H1 (cell line): ENCODE data around the gene AGFG1. TPM values are rescaled to one million over a fixed set of nuclear protein-coding genes. Genes with fewer than 3 reads are reported as not detected.

Experiments
- CTCF ChIA-PET: fragments of 300-600 bp; sonication (Branson Sonifier 250); formaldehyde crosslinking; loops from one replicate; lab custom pipeline; 2021; ENCODE audit not compliant: partially characterized antibody; lab: Charles Lee
- POLR2A ChIA-PET: fragments of 300-600 bp; sonication (Branson Sonifier 250); formaldehyde crosslinking; loops from one replicate; lab custom pipeline; 2021; ENCODE audit warnings: inconsistent platforms; ENCODE audit not compliant: partially characterized antibody; lab: Charles Lee
- DNase-seq, 2 experiments: peaks; one replicate each; pipeline versions ENCODE4 v3.0.0 to v3.0.0-alpha.2; 2010 to 2022; ENCODE audit warnings: low spot score in 2 of 2, low read depth in 1 of 2, mixed read lengths in 1 of 2
- FAIRE-seq: peaks from 2 replicates; lab custom pipeline; 2011; peaks lifted over from hg19 to GRCh38; lab: Jason Lieb, UNC
- H2AFZ ChIP-seq: 2 replicates; pipeline ENCODE4 v1.8.1; 2012; ENCODE audit warnings: low read length, inconsistent platforms
- H2AK5ac ChIP-seq: 2 replicates; pipeline ENCODE4 v1.6.1; 2013; ENCODE audit warnings: low read depth, low read length
- H2BK120ac ChIP-seq: replicated peaks from 2 replicates; pipeline ENCODE3; 2013; ENCODE audit warnings: low read depth, low read length, inconsistent platforms
- H2BK12ac ChIP-seq: 2 replicates; pipeline ENCODE4 v1.6.1; 2013; ENCODE audit warnings: low read depth, low read length
- H2BK15ac ChIP-seq: 2 replicates; pipeline ENCODE4 v1.6.1; 2013; ENCODE audit warnings: low read length
- H2BK20ac ChIP-seq: 2 replicates; pipeline ENCODE4 v1.6.1; 2013; ENCODE audit warnings: low read length
- H2BK5ac ChIP-seq: 2 replicates; pipeline ENCODE4 v1.6.1; 2013; ENCODE audit warnings: low read depth, low read length
- H3K14ac ChIP-seq: 2 replicates; pipeline ENCODE4 v1.6.1; 2013; ENCODE audit warnings: inconsistent platforms; ENCODE audit not compliant: insufficient read length
- H3K18ac ChIP-seq: 2 replicates; pipeline ENCODE4 v1.6.1; 2013; ENCODE audit warnings: low read length; ENCODE audit errors: extremely low read depth
- H3K23ac ChIP-seq: 2 replicates; pipeline ENCODE4 v1.6.1; 2013; ENCODE audit warnings: inconsistent platforms; ENCODE audit not compliant: insufficient read length
- H3K23me2 ChIP-seq: 2 replicates; pipeline ENCODE4 v1.6.1; 2013; ENCODE audit warnings: low read depth, low read length
- H3K27ac ChIP-seq: 2 replicates; pipeline ENCODE4 v1.6.1; 2011; ENCODE audit warnings: low read depth, low read length, inconsistent platforms
- H3K27me3 ChIP-seq, 4 experiments: replicated peaks in 1 of 4; 1 replicate in 1 of 4; 2 replicates in 3 of 4; pipeline versions ENCODE4 v1.6.1 to v1.8.1; 2011 to 2013; ENCODE audit warnings: low read length in 3 of 4, mild to moderate bottlenecking in 3 of 4, inconsistent platforms in 2 of 4, mixed read lengths in 2 of 4, moderate library complexity in 1 of 4; ENCODE audit not compliant: control insufficient read depth in 3 of 4, insufficient read depth in 3 of 4; ENCODE audit errors: extremely low read depth in 1 of 4
- H3K36me3 ChIP-seq, 4 experiments: 2 replicates each; pipeline versions ENCODE4 v1.6.1 to v1.8.1; 2011 to 2013; ENCODE audit warnings: mild to moderate bottlenecking in 4 of 4, low read length in 3 of 4, moderate library complexity in 2 of 4, control low read depth in 1 of 4, inconsistent platforms in 1 of 4; ENCODE audit not compliant: insufficient read depth in 4 of 4, control insufficient read depth in 2 of 4
- H3K4ac ChIP-seq: replicated peaks from 2 replicates; pipeline ENCODE3; 2013; ENCODE audit warnings: low read length, low read depth, mixed read lengths, inconsistent platforms; ENCODE audit not compliant: insufficient read length
- H3K4me1 ChIP-seq, 4 experiments: replicated peaks in 1 of 4; 1 replicate in 1 of 4; 2 replicates in 3 of 4; pipeline versions ENCODE4 v1.6.1 to v1.8.1; 2011 to 2013; ENCODE audit warnings: low read length in 3 of 4, inconsistent platforms in 2 of 4, mixed read lengths in 1 of 4; ENCODE audit not compliant: insufficient read depth in 4 of 4, control insufficient read depth in 3 of 4
- H3K4me2 ChIP-seq, 2 experiments: 2 replicates each; pipeline versions ENCODE4 v1.6.1 to v1.8.1; 2011 to 2013; ENCODE audit warnings: low read depth in 2 of 2, low read length in 2 of 2, control low read depth in 1 of 2, inconsistent platforms in 1 of 2, mild to moderate bottlenecking in 1 of 2; ENCODE audit not compliant: insufficient read depth in 1 of 2
- H3K4me3 ChIP-seq, 4 experiments: fragments of 200-600, 300-600 bp in 1 of 4; sonication (generic), shearing (Covaris generic), sonication (Bioruptor Twin) in 1 of 4; 2 replicates each; pipeline versions ENCODE4 v1.5.1 to v1.8.1; 2011 to 2016; ENCODE audit warnings: low read length in 4 of 4, low read depth in 3 of 4, control low read depth in 2 of 4, inconsistent platforms in 2 of 4, mild to moderate bottlenecking in 2 of 4, mixed read lengths in 1 of 4, moderate library complexity in 1 of 4; ENCODE audit not compliant: insufficient read depth in 2 of 4; ENCODE audit errors: extremely low read depth in 1 of 4
- H3K56ac ChIP-seq: replicated peaks from 2 replicates; pipeline ENCODE3; 2013; ENCODE audit warnings: low read depth, mild to moderate bottlenecking, mixed read lengths, low read length, inconsistent platforms; ENCODE audit not compliant: insufficient read length
- H3K79me1 ChIP-seq: 2 replicates; pipeline ENCODE4 v1.6.1; 2013; ENCODE audit warnings: low read depth, low read length, control low read depth
- H3K79me2 ChIP-seq, 2 experiments: 2 replicates each; pipeline versions ENCODE4 v1.6.1 to v1.8.1; 2012 to 2013; ENCODE audit warnings: low read length in 2 of 2, mild to moderate bottlenecking in 2 of 2, inconsistent platforms in 1 of 2; ENCODE audit not compliant: insufficient read depth in 2 of 2, control insufficient read depth in 1 of 2
- H3K9ac ChIP-seq, 4 experiments: replicated peaks in 1 of 4; 1 replicate in 1 of 4; 2 replicates in 3 of 4; pipeline versions ENCODE4 v1.6.1 to v1.8.1; 2011 to 2013; ENCODE audit warnings: low read depth in 3 of 4, low read length in 3 of 4, control low read depth in 2 of 4, mild to moderate bottlenecking in 2 of 4, moderate library complexity in 2 of 4, inconsistent platforms in 1 of 4; ENCODE audit errors: extremely low read depth in 1 of 4
- H3K9me3 ChIP-seq, 2 experiments: 2 replicates each; pipeline versions ENCODE4 v1.6.1 to v1.8.1; 2012 to 2013; ENCODE audit warnings: mild to moderate bottlenecking in 2 of 2, moderate library complexity in 2 of 2, control low read depth in 1 of 2, inconsistent platforms in 1 of 2, low read depth in 1 of 2, low read length in 1 of 2, mixed read lengths in 1 of 2; ENCODE audit not compliant: insufficient read depth in 2 of 2
- H4K20me1 ChIP-seq, 2 experiments: replicated peaks in 1 of 2; 2 replicates each; pipeline versions ENCODE3 to v1.8.1; 2011 to 2013; ENCODE audit warnings: inconsistent platforms in 2 of 2, low read length in 2 of 2, mild to moderate bottlenecking in 1 of 2; ENCODE audit not compliant: insufficient read depth in 2 of 2, control insufficient read depth in 1 of 2
- H4K5ac ChIP-seq: 2 replicates; pipeline ENCODE4 v1.6.1; 2013; ENCODE audit warnings: low read length, low read depth, mixed read lengths, inconsistent platforms; ENCODE audit not compliant: insufficient read length
- H4K8ac ChIP-seq: 2 replicates; pipeline ENCODE4 v1.8.0; 2013; ENCODE audit warnings: mild to moderate bottlenecking, moderate library complexity, low read length, inconsistent platforms; ENCODE audit not compliant: insufficient read depth; ENCODE audit errors: extremely low read depth
- H4K91ac ChIP-seq: replicated peaks from 2 replicates; pipeline ENCODE3; 2013; ENCODE audit warnings: low read length, mixed read lengths, inconsistent platforms; ENCODE audit not compliant: insufficient read length
- E2F6 ChIP-seq: IDR thresholded peaks from 2 replicates; pipeline ENCODE4 v1.6.1; 2012; ENCODE audit warnings: inconsistent platforms
- POLR2AphosphoS5 ChIP-seq: IDR thresholded peaks from 2 replicates; pipeline ENCODE4 v1.6.1; 2011; ENCODE audit warnings: low read depth, low read length
- TBP ChIP-seq: IDR thresholded peaks from 2 replicates; pipeline ENCODE4 v1.6.1; 2011; ENCODE audit warnings: low read depth, low read length, improper control_type of control experiment
- WGBS, 2 experiments: shearing (Covaris generic) in 1 of 2; methylation state at CpG; one replicate each; pipeline versions ENCODE4 v1.1.6 to v1.1.7; 2013 to 2015; ENCODE audit warnings: low lambda C conversion rate in 2 of 2, mixed read lengths in 2 of 2, inconsistent platforms in 1 of 2, low coverage in 1 of 2, missing lambda C conversion rate in 1 of 2; ENCODE audit not compliant: insufficient replicate concordance in 2 of 2, insufficient coverage in 1 of 2, insufficient read length in 1 of 2; ENCODE audit errors: extremely low coverage in 1 of 2, missing lambda C conversion rate in 1 of 2; 5-methylcytosine and 5-hydroxymethylcytosine counted together
- polyA plus RNA-seq, 7 experiments: library from polyadenylated mRNA; depleted of rRNA in 3 of 7; stranded (reverse) in 5 of 7; unstranded in 2 of 7; fragments of >200 nt in 5 of 7; fragments of 200-250 nt in 2 of 7; gene quantifications; 1 replicate in 5 of 7; 2 replicates in 1 of 7; 4 replicates in 1 of 7; pipeline versions ENCODE4 v1.2.1 to v1.2.3, GENCODE V29; 2011 to 2013; ENCODE audit warnings: missing spikeins in 2 of 7, mixed read lengths in 2 of 7
- total RNA-seq: library from RNA; stranded (reverse); fragmentation: NEBNext Ultra II Directional; extraction: Animal tissue kit (Norgen Biotek cat#: 25700); gene quantifications from 2 replicates; pipeline ENCODE4 v1.2.1, GENCODE V29; 2021

Gene AGFG1
- total and polyA plus RNA-seq, 2 of the 8 experiments (the other 6 are each of a cell fraction or from before 2014, with no cell fraction given): 102 to 147 TPM

GRCh38 chr2:227592694-227593387 lies 120.9 kb downstream of the AGFG1 start:
- 96% methylated on average over 1 of the region's 1 CpG; no CpG with 5 or more reads in 1 of the 2 experiments for WGBS, 2 experiments
- POLR2A ChIA-PET: no interaction called here

More at GRCh38 chr2:227592694-227593387, 120.9 kb downstream of the AGFG1 start:
- no peaks in the 10 kb centered on the region for H3K36me3 ChIP-seq
- no peak overlapping the region for H3K9ac ChIP-seq
- no peak overlapping the region for H3K4me3 ChIP-seq
- H3K14ac ChIP-seq: no peak overlapping the region
- no peak overlapping the region for H2BK20ac ChIP-seq
- H2BK15ac ChIP-seq: no peak overlapping the region
- H3K18ac ChIP-seq: no peak overlapping the region
- no peak overlapping the region for H2BK120ac ChIP-seq
- no peaks in the 10 kb centered on the region for H3K27me3 ChIP-seq
- H4K8ac ChIP-seq: no peak overlapping the region
- no peak overlapping the region for H3K4me2 ChIP-seq
- no peaks in the 10 kb centered on the region for H3K23me2 ChIP-seq
- no peaks in the 10 kb centered on the region for H4K20me1 ChIP-seq
- H3K56ac ChIP-seq: no peak overlapping the region
- FAIRE-seq (no peak), DNase-seq (no peak)
- no peak overlapping the region for H2BK5ac ChIP-seq
- H3K4ac ChIP-seq: no peak overlapping the region
- no peak overlapping the region for H4K5ac ChIP-seq
- TF ChIP-seq TBP: no peak
- TF ChIP-seq POLR2AphosphoS5: no peak
- TF ChIP-seq E2F6: no peak
- TF ChIP-seq, all 59 proteins: peak for 0
- Histone ChIP-seq H3K27ac (no peak overlapping the region), H3K23ac (no peak overlapping the region), H2AFZ (no peak overlapping the region), H3K9me3 (no peaks in the 10 kb centered on the region), H2AK5ac (no peak overlapping the region), H2BK12ac (no peak overlapping the region), H4K91ac (no peak overlapping the region), H3K79me1 (no peaks in the 10 kb centered on the region), H3K4me1 (peaks cover 0 to 4% (median 0%) of the 10 kb centered on the region in 4 experiments; a peak in 2 of 7 replicates), H3K79me2 (no peaks in the 10 kb centered on the region)
- CTCF ChIA-PET: interaction anchor here (0.7 kb wide), 1 partner anchor 66 kb away, joined by 4 read pairs; no protein-coding TSS in a partner anchor
